ENCODE results near the gene RAP1A.

The RAP1A gene

GRCh38 chr1:111758373-111758772 is 138.8 kb downstream of the RAP1A start:
- no peak for DNase-seq (ENCODE audit: low read depth in 2 of 2)

GRCh38 chr1:111761717-111762116 is 142.1 kb downstream of the RAP1A start:
- no peak for DNase-seq (ENCODE audit: low read depth in 2 of 2)

- DNase-seq (ENCODE audit: low read depth in 2 of 2): no peak
Measured at GRCh38 chr1:111762332-111762731, 142.7 kb downstream of the RAP1A start.

All from activated CD4-positive, alpha-beta T cell treated with anti-CD3 and anti-CD28 coated beads for 24 hours (primary cell).